NB4 (cell line): ENCODE results near the gene KRT6A.

ENCODE experiments used
- DNase-seq: peaks from one replicate; pipeline ENCODE4 v3.0.0; 2010; ENCODE audit warnings: low read depth
- H3K4me3 ChIP-seq: one replicate; pipeline ENCODE4 v1.5.1; 2011; ENCODE audit warnings: mild to moderate bottlenecking, low read depth, low read length, moderate library complexity
- CTCF ChIP-seq: IDR thresholded peaks from one replicate; pipeline ENCODE4 v1.5.1; 2012; ENCODE audit warnings: low read depth, low read length
- MYC ChIP-seq: IDR thresholded peaks from 2 replicates; pipeline ENCODE4 v1.6.1; 2011; ENCODE audit warnings: low read depth, low read length
- POLR2A ChIP-seq: IDR thresholded peaks from 2 replicates; pipeline ENCODE4 v1.6.1; 2011; ENCODE audit warnings: mild to moderate bottlenecking; ENCODE audit not compliant: insufficient read length; ENCODE audit errors: extremely low read depth
- TF ChIP-seq, protein P1 (sequence below): IDR thresholded peaks from 2 replicates; pipeline ENCODE4 v1.6.1; 2011; ENCODE audit warnings: low read depth, low read length

Gene KRT6A

GRCh38 chr12:52517005-52517835 lies 24.2 kb upstream of the KRT6A start:
- DNase-seq = no peak
- H3K4me3 ChIP-seq = no peak overlapping the region
- TF ChIP-seq MYC = no peak
- TF ChIP-seq POLR2A = no peak
- TF ChIP-seq CTCF = no peak
- TF ChIP-seq, protein P1, sequence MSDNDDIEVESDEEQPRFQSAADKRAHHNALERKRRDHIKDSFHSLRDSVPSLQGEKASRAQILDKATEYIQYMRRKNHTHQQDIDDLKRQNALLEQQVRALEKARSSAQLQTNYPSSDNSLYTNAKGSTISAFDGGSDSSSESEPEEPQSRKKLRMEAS = no peak

- H3K4me3 ChIP-seq = no peak overlapping the region
- DNase-seq = no peak
- TF ChIP-seq CTCF (no peak), POLR2A (no peak), MYC (no peak)
- TF ChIP-seq, protein P1 = no peak
Measured at GRCh38 chr12:52515927-52516831, 23.1 kb upstream of the KRT6A start.

- TF ChIP-seq POLR2A (no peak), MYC (no peak), CTCF (no peak)
- TF ChIP-seq, protein P1 = no peak
- no peak for DNase-seq
- H3K4me3 ChIP-seq = no peak overlapping the region
Measured at GRCh38 chr12:52515319-52515646, 22.2 kb upstream of the KRT6A start.

- no peak for TF ChIP-seq CTCF
- TF ChIP-seq MYC = no peak
- TF ChIP-seq, protein P1 = no peak
- no peak for TF ChIP-seq POLR2A
- DNase-seq = no peak
- no peak overlapping the region for H3K4me3 ChIP-seq
Measured at GRCh38 chr12:52514471-52515318, 21.6 kb upstream of the KRT6A start.

GRCh38 chr12:52513736-52514135 lies 20.7 kb upstream of the KRT6A start:
- no peak overlapping the region for H3K4me3 ChIP-seq
- DNase-seq = no peak
- TF ChIP-seq POLR2A (no peak), MYC (no peak), CTCF (no peak)
- TF ChIP-seq, protein P1 = no peak
